Stimulated activated CD8-positive, alpha-beta memory T cell treated with anti-CD3 and anti-CD28 coated beads, Interleukin-4, amount 100 ng/mL, for 24 hours (primary cell): ENCODE measurements around the gene ADPGK.
"Not testable (repeated sequence)": the region's sequence is repeated elsewhere in the genome, so short reads cannot be mapped to it uniquely, and the experiment has no call there.

Source experiments
- DNase-seq: peaks from one replicate; pipeline ENCODE4 v3.0.0-alpha.2; 2020; ENCODE audit warnings: low read depth

The ADPGK gene

DNA sequence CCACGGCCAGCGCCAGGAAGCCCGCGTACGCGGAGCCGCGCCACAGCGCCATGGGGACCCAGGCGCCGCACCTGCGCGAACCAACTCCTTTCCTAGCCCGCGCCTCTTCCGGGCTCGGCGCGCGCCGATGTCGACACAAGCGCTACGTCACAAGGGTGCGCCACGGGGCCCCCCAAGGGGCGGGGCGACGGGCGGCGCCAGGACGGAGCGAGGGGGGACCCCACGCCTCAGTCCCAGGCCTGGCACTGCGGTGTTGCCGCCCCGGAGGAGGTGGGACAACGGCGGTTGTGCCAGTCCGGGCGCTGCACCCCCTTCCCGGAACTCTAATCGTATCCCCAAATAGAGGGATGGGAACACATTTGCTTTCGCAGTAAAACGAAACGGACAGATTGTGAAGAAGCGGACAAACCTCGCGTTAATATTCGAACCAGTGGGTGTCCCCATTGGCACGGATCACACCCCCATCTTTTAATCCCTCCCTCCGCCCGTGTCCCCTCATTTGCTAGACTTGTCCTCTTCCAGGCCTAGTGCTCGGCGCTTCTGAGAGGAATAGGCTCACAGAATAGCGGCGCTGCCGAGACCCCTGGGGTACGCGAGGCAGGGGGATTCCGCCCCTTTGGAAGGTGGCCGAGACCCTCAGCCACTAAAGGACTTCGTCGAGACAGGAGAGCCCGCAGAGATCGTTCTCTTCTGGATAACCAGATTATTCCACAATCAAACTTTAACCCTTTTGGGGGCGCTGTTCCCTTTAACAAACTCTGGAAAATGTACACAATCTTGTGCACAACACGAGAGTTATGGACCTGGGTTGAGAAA lies at the start of gene ADPGK:
Gene ADPGK (minus strand): TSS at position 119 of the 816 bp plus-strand sequence. CDS start 67 bp downstream, at position 52.
- DNase-seq, result peak; percentile 90

DNA sequence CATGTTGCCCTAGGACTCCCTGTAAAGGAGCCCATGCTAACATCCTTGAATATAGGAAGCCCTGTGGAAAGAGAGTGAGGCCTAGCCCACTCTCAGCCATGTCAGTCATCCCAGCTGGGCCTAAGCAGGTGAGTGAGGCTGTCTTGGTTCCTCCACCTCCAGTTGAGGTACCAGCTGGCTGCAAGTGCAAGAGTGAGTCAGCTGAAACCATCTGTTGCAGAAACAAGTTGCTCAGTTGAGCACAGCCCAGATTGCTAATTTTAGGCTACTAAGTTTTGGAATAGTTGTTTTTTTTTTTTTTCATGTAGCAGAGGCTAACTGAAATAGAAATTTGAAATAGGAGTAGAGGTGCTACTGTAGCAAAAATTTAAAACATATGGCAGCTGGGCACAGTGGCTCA lies 43.7 kb upstream of the ADPGK start:
- DNase-seq, result no peak

DNA sequence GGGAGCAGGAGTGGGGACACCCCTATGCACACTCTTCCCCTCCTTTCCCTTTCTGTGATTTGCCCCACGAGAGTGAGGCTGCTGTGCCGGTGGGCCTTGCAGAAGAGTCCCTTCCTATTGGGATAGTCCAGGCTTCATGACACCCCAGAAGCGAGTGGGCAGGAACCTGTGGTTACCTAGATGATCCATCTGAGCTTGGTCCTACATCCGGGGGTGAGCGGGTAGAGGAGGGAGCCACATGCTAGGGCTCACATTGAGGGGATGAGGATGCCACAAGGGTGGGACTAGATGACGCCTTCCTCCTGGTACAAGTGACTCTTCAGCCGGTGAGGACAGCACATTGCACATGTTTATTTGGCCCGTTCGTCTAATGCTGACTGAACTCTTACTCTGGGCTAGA lies 43.1 kb upstream of the ADPGK start:
- DNase-seq, result no peak

DNA sequence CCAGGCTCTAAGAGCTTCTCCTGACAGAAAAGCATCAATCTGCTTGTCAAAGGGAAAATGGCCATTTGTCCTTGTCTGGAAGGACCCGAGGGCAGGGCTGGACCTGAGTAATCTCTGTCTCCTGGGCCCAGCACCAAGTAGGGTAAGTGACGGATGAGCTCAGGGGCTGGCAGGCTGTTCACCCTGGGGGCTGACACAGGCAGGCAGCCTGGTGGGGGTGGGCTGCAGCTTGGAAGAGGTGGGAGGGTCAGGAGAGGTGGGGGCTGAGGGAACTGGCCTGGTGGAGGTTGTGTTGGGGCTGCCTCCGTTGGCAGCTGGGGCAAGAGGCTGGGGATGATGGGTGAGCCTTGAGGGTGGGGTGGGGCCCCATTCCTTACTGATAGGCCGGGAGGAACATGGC lies 42.3 kb upstream of the ADPGK start:
- no peak for DNase-seq

DNA sequence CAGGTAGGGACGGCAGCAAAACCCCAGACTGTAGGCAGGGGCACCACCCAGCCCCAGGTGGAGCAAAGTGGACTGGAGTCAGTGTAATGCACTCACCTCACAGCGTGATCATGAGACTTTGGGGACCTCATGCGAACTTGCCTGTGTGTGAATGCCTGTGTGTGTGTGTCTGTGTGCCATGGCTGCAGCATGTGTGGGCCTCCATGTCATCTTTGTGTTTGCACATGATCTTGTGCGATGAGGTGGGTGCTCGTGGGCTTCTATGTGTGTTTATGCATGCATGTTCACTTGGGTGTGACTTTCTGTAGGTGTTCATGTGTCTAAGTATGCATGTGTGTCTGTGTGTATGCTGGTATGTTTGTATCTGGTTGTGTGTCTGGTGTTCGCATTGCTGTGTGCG lies 41.2 kb upstream of the ADPGK start:
- DNase-seq, result no peak

DNA sequence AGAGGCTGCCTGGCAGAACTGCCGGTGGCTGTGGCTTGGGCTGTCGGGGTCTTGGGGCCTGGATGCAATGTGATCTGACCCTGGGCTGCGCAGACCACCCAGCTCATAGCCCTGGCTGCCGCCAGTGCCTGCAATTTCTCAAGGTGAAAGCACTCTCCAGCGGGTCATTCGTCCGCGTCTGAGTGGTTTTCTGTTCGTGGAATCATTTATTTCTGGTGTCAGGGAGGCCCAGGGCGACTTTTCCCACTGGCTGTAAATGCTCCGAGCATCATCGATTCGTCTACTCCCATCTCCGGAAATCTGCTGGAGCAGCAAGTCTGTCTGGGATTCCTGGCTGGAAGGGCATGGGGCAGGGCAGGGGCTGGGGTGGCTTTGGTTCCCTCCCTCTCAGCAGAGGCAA lies 40.6 kb upstream of the ADPGK start:
- DNase-seq, result no peak

DNA sequence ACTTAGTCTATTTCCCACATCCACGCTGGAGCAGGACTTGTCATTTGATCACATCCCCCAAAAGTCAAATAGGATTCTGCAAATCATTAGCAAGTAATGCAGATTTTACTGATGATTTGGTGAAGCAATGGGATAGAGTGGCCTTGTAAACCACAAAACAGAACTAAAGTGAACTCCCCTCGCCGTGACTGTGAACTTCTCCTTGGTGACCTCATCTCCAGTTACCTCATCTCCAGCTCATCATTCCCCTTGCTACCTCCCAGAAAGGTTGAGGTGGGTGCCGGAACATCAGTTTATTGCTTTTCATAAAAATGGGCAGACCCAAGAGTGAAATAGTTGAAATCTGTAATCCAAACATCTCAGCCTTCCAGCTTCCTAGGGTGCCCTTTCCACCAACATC lies 36.7 kb upstream of the ADPGK start:
- DNase-seq, result no peak

DNA sequence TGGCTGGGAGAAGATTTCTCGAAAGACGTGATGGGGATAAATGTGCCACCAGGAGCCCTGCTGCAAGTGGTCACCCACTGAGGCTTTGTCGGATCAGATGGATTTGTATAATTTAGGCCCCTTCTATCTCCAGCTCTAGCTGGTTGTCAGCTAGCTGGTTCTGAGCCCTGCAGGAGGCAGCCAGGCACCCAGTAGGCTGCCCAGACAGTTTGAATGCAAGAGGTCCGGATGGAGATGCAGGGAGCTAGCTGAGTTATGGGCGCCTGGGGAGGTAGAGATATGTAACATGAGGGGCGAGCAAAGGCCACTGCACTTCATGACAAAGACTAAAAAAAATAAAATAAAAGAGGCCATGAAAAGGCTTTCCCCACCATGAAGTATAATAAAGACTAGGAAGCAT lies 35.1 kb upstream of the ADPGK start:
- DNase-seq, result no peak

DNA sequence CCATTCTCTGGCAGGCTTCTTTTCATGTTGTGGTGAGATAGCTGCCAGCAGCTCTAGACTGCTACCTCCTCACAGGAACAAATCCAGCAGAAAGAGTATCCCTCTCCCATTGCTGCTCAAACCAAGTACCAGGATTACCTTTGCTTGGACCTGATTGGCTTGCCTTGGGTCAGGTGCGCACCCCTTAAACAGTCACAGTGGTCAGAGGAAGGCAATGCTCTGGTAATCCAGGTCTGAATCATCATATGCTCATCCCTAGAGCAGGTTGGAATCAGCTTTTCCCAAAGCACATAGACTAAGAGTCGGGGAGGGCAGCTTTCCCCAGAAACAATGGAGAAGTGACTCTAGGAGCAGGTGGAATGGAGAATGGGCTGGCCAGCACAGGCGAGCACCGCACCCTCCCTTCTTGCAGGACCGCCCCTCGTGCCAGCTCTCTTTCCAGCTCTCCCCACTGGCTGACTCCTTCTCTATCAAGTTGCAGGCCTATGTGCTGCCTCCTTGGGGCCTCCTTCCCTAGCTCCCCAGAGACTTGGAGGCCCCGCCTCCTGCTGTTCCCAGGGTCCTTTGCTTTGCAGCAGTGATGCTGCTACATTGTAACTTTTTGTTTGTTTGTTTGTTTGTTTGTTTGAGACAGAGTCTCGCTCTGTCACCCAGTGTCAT lies 29.9 kb upstream of the ADPGK start:
- no peak for DNase-seq

DNA sequence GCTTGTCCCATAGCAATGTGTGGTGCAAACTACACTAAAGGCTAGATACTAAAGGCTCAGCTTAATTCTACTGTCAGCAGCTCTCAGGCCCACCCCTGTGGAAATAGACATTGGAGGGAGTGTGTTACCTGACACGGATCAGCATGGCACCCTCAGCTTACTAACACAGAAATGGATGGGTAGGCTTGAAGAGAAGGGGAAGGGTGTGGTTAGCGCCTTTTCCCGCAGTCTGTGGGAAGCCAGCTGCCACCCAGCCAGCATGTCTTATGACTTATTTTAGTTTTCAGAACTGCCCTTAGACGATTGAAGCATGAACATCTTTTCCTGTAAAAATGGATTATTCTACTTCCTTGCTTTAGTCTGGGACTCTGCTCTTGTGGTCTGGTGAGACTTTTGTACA lies 25.8 kb upstream of the ADPGK start:
- no peak for DNase-seq

DNA sequence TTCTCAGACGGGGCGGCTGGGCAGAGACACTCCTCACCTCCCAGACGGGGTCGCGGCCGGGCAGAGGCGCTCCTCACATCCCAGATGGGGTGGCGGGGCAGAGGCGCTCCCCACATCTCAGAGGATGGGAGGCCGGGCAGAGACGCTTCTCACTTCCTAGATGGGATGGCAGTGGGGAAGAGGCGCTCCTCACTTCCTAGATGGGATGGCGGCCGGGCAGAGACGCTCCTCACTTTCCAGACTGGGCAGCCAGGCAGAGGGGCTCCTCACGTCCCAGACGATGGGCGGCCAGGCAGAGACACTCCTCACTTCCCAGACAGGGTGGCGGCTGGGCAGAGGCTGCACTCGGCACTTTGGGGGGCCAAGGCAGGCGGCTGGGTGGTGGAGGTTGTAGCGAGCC lies 23.8 kb upstream of the ADPGK start:
- not testable (repeated sequence) for DNase-seq

DNA sequence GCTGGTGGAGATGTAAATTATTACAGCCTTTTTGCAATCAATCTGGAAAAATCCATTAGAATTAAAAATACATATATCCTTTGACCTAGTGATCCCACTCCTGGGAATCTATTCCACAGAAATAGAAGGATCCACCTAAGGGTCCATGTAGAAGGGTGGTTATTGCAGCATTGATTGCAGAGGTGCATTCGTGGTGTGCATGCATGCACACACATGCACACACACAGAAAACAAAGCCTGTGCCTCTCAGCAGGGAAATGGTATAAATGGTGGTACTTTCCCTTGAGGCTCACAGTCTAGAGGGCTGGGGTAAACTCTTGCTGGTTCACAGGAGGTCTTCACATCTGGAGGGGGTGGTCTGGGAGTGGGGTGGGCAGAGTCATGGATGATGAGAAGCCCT lies 19.4 kb upstream of the ADPGK start:
- DNase-seq, result no peak

DNA sequence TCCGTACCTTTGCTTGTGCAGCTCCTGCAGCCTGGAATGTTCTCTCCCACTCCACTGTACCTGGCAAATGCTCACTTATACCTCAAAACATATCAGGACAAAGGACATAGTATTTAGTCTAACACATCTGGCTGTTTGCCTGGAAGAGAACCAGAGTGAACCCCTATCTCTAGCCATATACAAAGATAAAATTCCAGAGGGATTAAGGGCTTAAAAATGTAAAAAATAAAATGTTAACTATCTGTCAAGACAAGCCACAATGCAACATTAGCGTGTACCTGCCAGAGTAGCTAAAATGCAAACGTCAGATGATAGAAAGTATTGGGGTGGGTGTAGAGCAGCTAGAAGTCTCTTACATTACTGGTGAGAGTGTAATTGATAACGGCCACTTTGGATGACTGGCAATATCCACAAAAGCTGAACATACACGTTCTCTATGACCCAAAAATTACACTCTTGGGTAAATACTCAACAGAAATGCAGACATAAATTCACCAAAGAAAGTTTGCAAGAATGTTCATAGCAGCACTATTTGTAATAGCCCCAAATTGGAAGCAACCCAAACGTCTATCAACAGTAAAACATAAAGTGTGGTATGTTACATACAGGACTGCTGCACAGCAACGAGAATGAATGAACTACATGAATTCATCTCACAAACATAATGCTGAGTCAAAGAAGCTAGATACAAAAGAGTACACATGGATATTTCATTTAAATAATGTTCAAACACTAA lies 18.2 kb upstream of the ADPGK start:
- no peak for DNase-seq

DNA sequence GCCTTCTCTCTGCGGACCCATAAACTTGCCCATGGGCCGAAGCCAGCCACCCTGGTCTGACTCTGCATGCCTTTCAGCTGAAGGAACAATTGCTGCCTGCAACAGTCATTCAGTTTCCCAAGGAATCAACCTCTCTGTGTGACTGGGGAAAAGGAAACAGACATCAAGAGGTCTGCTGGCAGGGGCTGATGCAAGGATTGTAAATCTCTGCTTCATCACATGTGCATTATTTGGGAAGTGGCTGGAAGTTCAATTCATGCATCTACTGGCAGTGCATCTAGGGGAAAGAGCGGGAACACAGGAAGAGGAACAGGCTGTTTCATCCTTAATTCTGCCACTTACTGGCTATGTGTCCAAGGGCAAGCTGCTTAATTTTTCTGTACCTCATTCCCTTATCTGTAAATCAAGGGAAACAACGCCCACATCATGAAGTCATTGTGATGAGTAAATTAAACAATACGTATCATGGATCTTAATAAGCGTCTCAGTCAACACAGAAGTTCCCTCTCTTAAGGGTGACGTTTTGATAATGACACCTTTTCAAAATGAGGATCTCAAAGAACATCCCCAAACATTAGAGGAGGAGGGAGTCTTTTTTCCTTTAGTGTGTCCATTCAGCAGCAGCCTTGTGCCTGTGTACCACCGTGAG lies 17.4 kb upstream of the ADPGK start:
- DNase-seq, result no peak

DNA sequence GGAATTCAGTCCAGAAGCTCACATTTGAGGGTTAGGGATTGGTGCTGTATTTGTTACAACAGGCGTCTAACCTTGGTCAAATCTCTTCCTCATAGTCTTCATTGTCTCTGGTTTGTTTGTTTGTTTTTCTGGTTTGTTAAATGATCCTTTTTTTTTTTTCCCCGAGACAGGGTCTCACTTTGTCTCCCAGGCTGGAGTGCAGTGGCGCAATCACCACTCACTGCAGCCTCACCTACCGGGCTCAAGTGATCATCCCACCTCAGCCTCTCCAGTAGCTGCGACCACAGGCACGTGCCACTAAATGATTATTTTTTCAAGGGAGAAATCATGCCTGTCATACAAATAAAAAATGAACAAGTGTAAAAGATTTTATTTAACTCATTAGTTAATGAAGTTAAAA lies 14.3 kb upstream of the ADPGK start:
- no peak for DNase-seq

DNA sequence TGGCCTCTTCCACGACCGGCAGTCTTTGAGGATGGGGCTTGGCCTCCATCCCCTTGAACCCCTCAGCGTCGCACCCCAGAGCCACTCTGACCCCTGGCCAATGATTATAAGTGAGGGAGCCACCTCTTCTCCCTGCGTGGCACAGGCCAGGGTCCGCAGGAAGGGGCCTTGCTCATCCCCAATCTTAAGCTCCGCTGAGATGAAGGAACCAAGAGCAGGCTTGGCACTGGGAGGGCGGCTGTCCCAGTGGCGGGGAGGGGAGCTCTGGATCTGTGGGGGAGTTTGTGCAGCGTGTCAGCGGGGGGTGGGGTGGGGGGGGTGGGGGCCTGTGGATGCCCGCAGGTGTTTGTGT lies 13.8 kb upstream of the ADPGK start:
- no peak for DNase-seq

DNA sequence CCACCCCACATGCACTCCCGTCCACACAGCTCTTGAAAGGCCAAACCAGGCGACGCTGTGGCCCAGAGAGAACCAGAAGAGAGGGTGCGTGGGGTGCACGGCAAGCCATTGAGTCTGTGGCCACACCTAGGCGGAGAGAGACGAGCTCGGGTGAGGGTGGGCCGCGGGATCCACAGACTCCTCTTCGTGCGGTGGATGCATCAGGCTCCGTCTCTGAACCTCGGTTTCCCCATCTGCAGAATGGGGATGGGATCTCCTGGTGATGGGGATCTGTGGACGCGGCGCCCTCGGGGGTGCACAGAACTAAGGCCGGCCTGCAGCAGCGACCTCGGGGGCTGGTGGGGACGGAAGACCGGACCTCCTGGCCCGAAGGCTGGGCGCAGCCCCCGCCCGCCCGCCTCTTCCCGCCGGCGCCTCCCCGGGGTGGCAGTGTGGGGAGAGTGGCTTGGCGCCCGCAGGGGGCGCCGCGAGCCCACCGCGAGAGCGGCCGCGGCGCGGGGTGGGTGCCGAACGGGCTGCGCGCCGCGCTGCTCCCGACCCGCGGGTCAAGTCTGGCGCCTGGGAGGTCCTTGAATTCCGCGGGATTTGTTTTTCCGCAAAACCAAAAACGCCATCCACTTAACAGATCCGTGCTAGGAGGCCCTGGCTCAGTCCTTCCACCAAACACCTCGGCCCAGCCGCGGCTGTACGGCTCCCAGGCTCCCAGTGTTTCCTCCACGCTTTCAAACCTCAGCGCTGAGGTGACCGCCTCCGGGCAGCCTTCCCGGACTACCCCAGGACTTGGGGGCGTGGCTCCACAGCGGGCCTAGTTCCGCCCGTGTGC lies 13.2 kb upstream of the ADPGK start:
- DNase-seq, result no peak

DNA sequence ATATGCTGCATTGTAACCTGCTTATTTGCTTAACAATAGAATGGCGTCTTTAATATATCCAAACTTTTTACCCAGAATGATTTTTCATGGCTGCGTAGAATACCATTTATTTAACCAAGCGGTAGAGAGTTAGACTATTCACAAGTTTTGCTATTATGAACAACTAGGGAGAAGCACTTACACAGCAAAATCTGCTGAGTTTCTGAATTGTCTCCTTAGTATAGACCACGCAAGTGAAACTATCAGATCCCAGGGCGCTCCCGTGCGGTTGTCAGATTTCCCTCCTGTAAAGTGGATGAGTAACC lies 12.6 kb upstream of the ADPGK start:
- DNase-seq, result no peak

DNA sequence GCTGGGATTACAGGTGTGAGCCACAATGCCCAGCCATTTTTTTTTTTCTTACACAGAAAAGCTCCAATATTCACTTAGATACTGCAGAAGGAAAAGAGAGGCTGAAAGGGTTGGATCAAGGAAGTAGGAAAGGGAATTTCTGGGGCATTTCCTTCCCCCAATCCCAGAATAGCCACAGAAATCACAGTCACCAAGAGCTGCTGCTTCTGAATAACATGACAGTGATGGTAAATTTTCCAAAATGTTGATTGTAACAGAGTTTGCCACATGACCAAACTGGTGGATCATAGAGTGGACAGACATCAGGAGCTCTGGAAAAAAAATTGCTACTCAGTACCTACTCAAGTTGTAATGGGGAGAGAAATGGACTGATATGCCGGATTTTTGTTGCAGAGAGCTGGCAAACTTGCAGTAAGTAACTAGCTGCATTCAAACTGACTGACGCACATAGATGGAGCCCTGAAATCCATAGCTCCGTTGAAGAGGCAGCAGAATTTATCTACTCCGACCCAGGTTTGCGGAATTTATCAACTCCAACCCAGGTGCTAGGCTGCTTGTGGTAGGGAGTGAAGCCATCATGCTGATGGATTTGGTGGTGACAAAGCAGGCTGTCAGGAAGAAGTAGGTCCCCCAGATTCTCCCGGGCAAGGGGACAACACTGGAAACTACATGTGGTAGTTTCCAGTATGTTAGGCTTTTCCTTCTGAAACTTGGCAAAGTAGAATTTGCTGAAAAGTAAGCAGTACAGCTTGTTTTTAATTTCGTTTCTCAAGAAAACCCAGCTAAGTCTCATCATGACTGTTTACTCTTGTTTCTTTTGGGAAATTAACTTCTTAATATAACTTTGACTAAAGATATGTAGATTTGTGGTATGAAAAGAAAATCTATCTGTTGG lies 10.5 kb upstream of the ADPGK start:
- no peak for DNase-seq

DNA sequence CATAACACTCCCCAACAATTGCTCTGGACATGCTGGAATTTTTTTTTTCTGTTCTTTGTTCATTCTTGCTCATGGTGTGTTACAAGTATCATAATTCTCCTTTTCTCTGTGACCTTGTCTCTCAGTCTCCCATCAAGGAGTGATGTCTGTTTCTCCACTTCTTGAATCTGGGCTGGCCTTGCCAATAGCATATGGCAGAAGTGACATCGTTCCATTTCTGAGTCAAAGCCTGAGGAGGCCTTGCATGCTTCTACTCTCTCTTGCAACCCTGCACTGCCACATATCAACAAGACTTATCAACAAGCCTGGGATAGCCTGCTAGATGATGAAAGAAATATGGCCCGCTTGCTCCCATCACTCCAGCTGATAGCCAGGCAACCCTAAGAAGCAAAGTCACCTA lies 8.9 kb upstream of the ADPGK start:
- DNase-seq, result no peak

DNA sequence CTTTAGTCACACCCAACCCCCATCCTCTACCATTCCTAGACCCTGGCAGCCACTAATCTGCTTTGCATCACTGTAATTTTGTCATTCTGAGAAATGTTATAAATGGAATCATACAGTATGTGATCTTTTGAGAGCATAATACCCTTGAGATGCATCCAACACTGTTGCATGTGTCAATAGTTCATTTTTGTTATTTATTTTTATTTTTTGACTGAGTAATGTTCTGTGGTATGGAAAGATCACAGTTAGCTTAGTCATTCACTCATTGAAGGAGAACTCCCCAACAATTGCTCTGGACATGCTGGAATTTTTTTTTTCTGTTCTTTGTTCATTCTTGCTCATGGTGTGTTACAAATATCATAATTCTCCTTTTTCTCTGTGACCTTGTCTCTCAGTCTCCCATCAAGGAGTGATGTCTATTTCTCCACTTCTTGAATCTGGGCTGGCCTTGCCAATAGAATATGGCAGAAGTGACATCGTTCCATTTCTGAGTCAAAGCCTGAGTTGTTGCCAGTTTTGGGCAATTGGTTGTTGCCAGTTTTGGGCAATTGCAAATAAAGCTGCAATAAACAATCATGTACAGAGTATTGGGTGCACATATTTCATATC lies 6.8 kb upstream of the ADPGK start:
- no peak for DNase-seq
